IMR-90 (cell line): ENCODE measurements around the gene CAMTA1. TPM values are rescaled to one million over a fixed set of nuclear protein-coding genes. Genes with fewer than 3 reads are reported as not detected.

Experiments used
- ATAC-seq: fragments of 200-7000 bp; cut with Tn5 transposase; 2 replicates; pipeline ENCODE4 v1.9.1; 2020; ENCODE audit warnings: low read depth, mild to moderate bottlenecking, moderate library complexity
- BruUV-seq: library from RNA; stranded (reverse); fragments of 400-500 nt; replicated peaks from 2 replicates; lab custom pipeline; 2021; lab: Mats Ljungman, UMichigan
- CTCF ChIA-PET: fragments of 300-600 bp; formaldehyde crosslinking; extraction: SDS; loops from one replicate; lab custom pipeline; 2021; ENCODE audit warnings: antibody characterized with exemption; lab: Yijun Ruan, JAX
- POLR2A ChIA-PET: fragments of 300-600 bp; sonication (Branson Sonifier 250); formaldehyde crosslinking; loops from one replicate; lab custom pipeline; 2022; ENCODE audit warnings: antibody characterized with exemption; ENCODE audit not compliant: unreplicated experiment; lab: Charles Lee
- DNase-seq: peaks from one replicate; pipeline ENCODE4 v3.0.0; 2013
- H2AFZ ChIP-seq: replicated peaks from 2 replicates; pipeline ENCODE3; 2013; ENCODE audit warnings: low read length, mild to moderate bottlenecking; ENCODE audit not compliant: poor library complexity
- H2AK5ac ChIP-seq: 2 replicates; pipeline ENCODE4 v1.6.1; 2013; ENCODE audit warnings: low read depth, low read length, inconsistent platforms
- H2AK9ac ChIP-seq: replicated peaks from 2 replicates; pipeline ENCODE3; 2013; ENCODE audit warnings: mild to moderate bottlenecking, low read depth, low read length, moderate library complexity; ENCODE audit not compliant: poor library complexity
- H2BK120ac ChIP-seq: 2 replicates; pipeline ENCODE4 v1.6.1; 2013; ENCODE audit warnings: low read depth, low read length, inconsistent platforms
- H2BK15ac ChIP-seq: 3 replicates; pipeline ENCODE4 v1.6.1; 2013; ENCODE audit warnings: low read depth, low read length, inconsistent platforms
- H2BK20ac ChIP-seq: 2 replicates; pipeline ENCODE4 v1.6.1; 2013; ENCODE audit warnings: low read depth, mild to moderate bottlenecking, inconsistent platforms, low read length, moderate library complexity
- H2BK5ac ChIP-seq: 2 replicates; pipeline ENCODE4 v1.6.1; 2013; ENCODE audit warnings: mild to moderate bottlenecking, low read depth, low read length, inconsistent platforms; ENCODE audit not compliant: poor library complexity, severe bottlenecking
- H3K14ac ChIP-seq: replicated peaks from 2 replicates; pipeline ENCODE4 v1.6.1; 2013; ENCODE audit warnings: low read depth, low read length, inconsistent platforms
- H3K18ac ChIP-seq: 2 replicates; pipeline ENCODE4 v1.6.1; 2013; ENCODE audit warnings: low read depth, low read length, control low read depth
- H3K23ac ChIP-seq: 2 replicates; pipeline ENCODE4 v1.6.1; 2013; ENCODE audit warnings: low read depth, low read length, inconsistent platforms
- H3K27ac ChIP-seq: 2 replicates; pipeline ENCODE4 v1.5.1; 2013; ENCODE audit warnings: mild to moderate bottlenecking, control low read depth, low read length; ENCODE audit not compliant: insufficient read depth
- H3K27me3 ChIP-seq: 2 replicates; pipeline ENCODE4 v1.6.1; 2013; ENCODE audit warnings: low read length; ENCODE audit not compliant: control insufficient read depth, insufficient read depth
- H3K36me3 ChIP-seq: 2 replicates; pipeline ENCODE4 v1.6.1; 2013; ENCODE audit warnings: low read length, mixed read lengths; ENCODE audit not compliant: control insufficient read depth, insufficient read depth
- H3K4ac ChIP-seq: 2 replicates; pipeline ENCODE4 v1.6.1; 2013; ENCODE audit warnings: low read depth, low read length, inconsistent platforms
- H3K4me1 ChIP-seq: 2 replicates; pipeline ENCODE4 v1.6.1; 2013; ENCODE audit warnings: low read length, mixed read lengths; ENCODE audit not compliant: control insufficient read depth, insufficient read depth
- H3K4me2 ChIP-seq: 2 replicates; pipeline ENCODE4 v1.6.1; 2013; ENCODE audit warnings: low read depth, mild to moderate bottlenecking, control low read depth, low read length, moderate library complexity
- H3K4me3 ChIP-seq: 2 replicates; pipeline ENCODE4 v1.5.1; 2013; ENCODE audit warnings: low read depth, mild to moderate bottlenecking, control low read depth, low read length, moderate library complexity; ENCODE audit not compliant: insufficient read depth
- H3K56ac ChIP-seq: 2 replicates; pipeline ENCODE4 v1.6.1; 2013; ENCODE audit warnings: low read length, inconsistent platforms; ENCODE audit not compliant: insufficient read depth; ENCODE audit errors: extremely low read depth
- H3K79me1 ChIP-seq, 2 experiments: 2 replicates each; pipeline ENCODE4 v1.6.1; 2013; ENCODE audit warnings: low read length in 2 of 2, inconsistent platforms in 1 of 2, low read depth in 1 of 2
- H3K9ac ChIP-seq: 2 replicates; pipeline ENCODE4 v1.6.1; 2013; ENCODE audit warnings: low read depth, low read length, control low read depth
- H3K9me1 ChIP-seq: 2 replicates; pipeline ENCODE4 v1.6.1; 2013; ENCODE audit warnings: low read length, inconsistent platforms; ENCODE audit not compliant: insufficient read depth
- H3K9me3 ChIP-seq: 2 replicates; pipeline ENCODE4 v1.6.1; 2013; ENCODE audit warnings: low read length; ENCODE audit not compliant: control insufficient read depth, insufficient read depth
- H4K20me1 ChIP-seq: 2 replicates; pipeline ENCODE4 v1.6.1; 2013; ENCODE audit warnings: low read length, inconsistent platforms; ENCODE audit not compliant: insufficient read depth
- H4K5ac ChIP-seq: 2 replicates; pipeline ENCODE4 v1.6.1; 2013; ENCODE audit warnings: mild to moderate bottlenecking, low read depth, low read length, control low read depth
- H4K8ac ChIP-seq, 2 experiments: 2 replicates each; pipeline ENCODE4 v1.6.1; 2013; ENCODE audit warnings: low read depth in 2 of 2, low read length in 2 of 2, control low read depth in 1 of 2, inconsistent platforms in 1 of 2
- H4K91ac ChIP-seq: 2 replicates; pipeline ENCODE4 v1.6.1; 2013; ENCODE audit warnings: low read depth, low read length, inconsistent platforms; ENCODE audit not compliant: insufficient read depth
- NFE2L2 ChIP-seq: fragments of 150-350 bp; IDR thresholded peaks from 2 replicates; pipeline ENCODE4 v1.6.1; 2016; ENCODE audit warnings: low read depth, mild to moderate bottlenecking, low read length
- WGBS, 2 experiments: methylation state at CpG; one replicate each; pipeline versions ENCODE4 v1.1.5 to v1.1.7; 2013; ENCODE audit warnings: missing lambda C conversion rate in 2 of 2; ENCODE audit not compliant: insufficient read length in 1 of 2; ENCODE audit errors: extremely low coverage in 2 of 2; 5-methylcytosine and 5-hydroxymethylcytosine counted together
- dilution Hi-C: fragments of 300-500 bp; cut with HindIII; formaldehyde crosslinking; loops from one replicate; pipeline ENCODE4 v1.14.3; 2018; ENCODE audit warnings: low sequenced_read_pairs; ENCODE audit not compliant: unreplicated experiment
- in situ Hi-C: fragments of 300-500 bp; cut with MboI; formaldehyde crosslinking; loops from 3 replicates; pipeline ENCODE4 v1.14.3; 2019; ENCODE audit warnings: low sequenced_read_pairs, inconsistent platforms, mixed read lengths
- intact Hi-C: fragments of 100-400 bp; cut with micrococcal nuclease; formaldehyde crosslinking; loops from 2 replicates; pipeline ENCODE4 v1.10.0; 2022
- polyA plus RNA-seq, 3 experiments: library from polyadenylated mRNA; depleted of rRNA; stranded (reverse); fragments of >200 nt; gene quantifications; 2 replicates each; pipeline ENCODE4 v1.2.3, GENCODE V29; 2012; ENCODE audit warnings: low replicate concordance in 1 of 3
- total RNA-seq: library from RNA; depleted of rRNA; stranded (reverse); fragments of >200 nt; gene quantifications from 2 replicates; pipeline ENCODE4 v1.2.3, GENCODE V29; 2012

The CAMTA1 gene
- total and polyA plus RNA-seq, 2 of the 4 experiments (the other 2 are of a cell fraction), result 35.5 to 74.3 TPM

DNA sequence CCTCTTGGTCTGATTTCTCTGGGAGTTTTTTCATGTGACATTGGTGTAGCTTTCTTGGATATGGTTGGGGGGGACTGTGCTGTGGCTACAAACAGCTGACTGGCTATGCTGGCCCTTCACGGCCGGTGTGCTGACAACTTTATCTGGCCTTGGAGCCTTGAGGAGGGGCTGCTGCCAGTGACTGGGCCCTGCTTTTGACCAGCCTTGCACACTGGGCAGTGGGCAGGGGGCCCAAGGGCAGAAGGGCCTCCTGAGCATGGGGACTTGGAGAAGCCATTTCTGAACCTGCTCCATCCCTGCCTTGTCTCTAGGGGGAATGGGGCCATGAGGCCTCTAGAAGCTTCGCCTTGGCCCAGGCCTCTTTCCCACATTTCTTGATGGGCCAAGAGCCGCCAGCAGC is 139.6 kb downstream of the CAMTA1 start:
- Histone ChIP-seq H3K23ac (no peak overlapping the region), H3K4ac (no peak overlapping the region), H3K9me3 (peaks cover 3% of the 10 kb centered on the region; the same call in 1 of the 2 replicates), H2BK20ac (no peak overlapping the region), H4K20me1 (no peaks in the 10 kb centered on the region), H3K56ac (no peak overlapping the region), H2AK9ac (no peak overlapping the region), H3K4me2 (no peak overlapping the region), H3K27me3 (peaks cover 36% of the 10 kb centered on the region), H3K4me3 (no peak overlapping the region), H2BK120ac (no peak overlapping the region), H2BK15ac (no peak overlapping the region), H3K79me1 (no peaks in the 10 kb centered on the region), H4K5ac (no peak overlapping the region), H2AK5ac (no peak overlapping the region), H3K27ac (no peak overlapping the region), H4K91ac (no peak overlapping the region), H3K9me1 (no peaks in the 10 kb centered on the region), H3K14ac (no peak overlapping the region), H3K18ac (no peak overlapping the region), H2BK5ac (no peak overlapping the region), H4K8ac (no peak overlapping the region), H2AFZ (peak overlapping the region; percentile 10), H3K4me1 (peaks cover 4% of the 10 kb centered on the region; the same call in 1 of the 2 replicates), H3K36me3 (no peaks in the 10 kb centered on the region), H3K9ac (no peak overlapping the region)
- intact Hi-C loops (no loop called here), dilution Hi-C loops (no loop called here), in situ Hi-C loops (no loop called here)
- POLR2A ChIA-PET, result no interaction called here
- WGBS, 2 experiments, result 86% methylated on average over 2 of the region's 4 CpGs; no CpG with 5 or more reads in 1 of the 2 experiments
- ATAC-seq, result no peak
- CTCF ChIA-PET, result no interaction called here
- BruUV-seq, result no TSS peak
- no peak for DNase-seq
- TF ChIP-seq NFE2L2, result no peak
